Mucosa of stomach (tissue), 1 donor: ENCODE results near the gene RSPO3.

Source experiments
- H3K27me3 ChIP-seq: one replicate; pipeline ENCODE4 v1.7.0; 2013; ENCODE audit warnings: mild to moderate bottlenecking, low read length; ENCODE audit not compliant: control insufficient read depth, insufficient read depth
- H3K36me3 ChIP-seq: one replicate; pipeline ENCODE4 v1.7.0; 2013; ENCODE audit warnings: low read length; ENCODE audit not compliant: control insufficient read depth, insufficient read depth
- H3K4me1 ChIP-seq: one replicate; pipeline ENCODE4 v1.7.0; 2013; ENCODE audit warnings: mild to moderate bottlenecking, low read length; ENCODE audit not compliant: control insufficient read depth, insufficient read depth
- H3K4me3 ChIP-seq: one replicate; pipeline ENCODE4 v1.7.0; 2013; ENCODE audit warnings: low read length
- H3K9ac ChIP-seq: one replicate; pipeline ENCODE4 v1.7.0; 2013; ENCODE audit warnings: mild to moderate bottlenecking, low read length, moderate library complexity
- H3K9me3 ChIP-seq: one replicate; pipeline ENCODE4 v1.7.0; 2013; ENCODE audit warnings: mild to moderate bottlenecking, low read length, moderate library complexity; ENCODE audit not compliant: control insufficient read depth
- donor health status: Pancreatic carcinoma.

The RSPO3 gene

DNA sequence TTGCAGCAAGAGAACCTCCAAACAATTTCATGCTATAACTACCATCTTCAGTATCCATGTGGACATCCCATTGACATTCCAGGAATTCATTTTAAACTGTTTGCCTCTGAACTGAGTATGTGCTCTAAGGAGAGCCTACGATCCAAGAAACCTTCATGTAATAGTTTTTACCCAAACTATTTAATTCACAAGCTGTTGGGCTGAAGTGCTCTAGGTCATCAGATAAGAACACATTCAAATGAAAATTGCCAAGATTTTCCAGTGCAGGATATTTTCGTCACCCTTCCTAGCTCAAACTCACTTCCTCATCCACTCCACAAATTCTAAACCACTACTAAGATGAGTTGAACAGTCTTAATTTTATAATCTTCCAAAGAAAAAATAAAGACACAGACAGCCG, 12.8 kb downstream of the RSPO3 start:
- no peaks in the 10 kb centered on the region for H3K36me3 ChIP-seq
- H3K4me1 ChIP-seq: no peaks in the 10 kb centered on the region
- no peaks in the 10 kb centered on the region for H3K9me3 ChIP-seq
- H3K27me3 ChIP-seq: no peaks in the 10 kb centered on the region
- H3K9ac ChIP-seq: no peak overlapping the region
- no peak overlapping the region for H3K4me3 ChIP-seq

GRCh38 chr6:127131772-127132376, 13.4 kb downstream of the RSPO3 start:
- H3K9me3 ChIP-seq: no peaks in the 10 kb centered on the region
- H3K27me3 ChIP-seq: no peaks in the 10 kb centered on the region
- no peak overlapping the region for H3K4me3 ChIP-seq
- no peaks in the 10 kb centered on the region for H3K36me3 ChIP-seq
- H3K9ac ChIP-seq: no peak overlapping the region
- no peaks in the 10 kb centered on the region for H3K4me1 ChIP-seq

DNA sequence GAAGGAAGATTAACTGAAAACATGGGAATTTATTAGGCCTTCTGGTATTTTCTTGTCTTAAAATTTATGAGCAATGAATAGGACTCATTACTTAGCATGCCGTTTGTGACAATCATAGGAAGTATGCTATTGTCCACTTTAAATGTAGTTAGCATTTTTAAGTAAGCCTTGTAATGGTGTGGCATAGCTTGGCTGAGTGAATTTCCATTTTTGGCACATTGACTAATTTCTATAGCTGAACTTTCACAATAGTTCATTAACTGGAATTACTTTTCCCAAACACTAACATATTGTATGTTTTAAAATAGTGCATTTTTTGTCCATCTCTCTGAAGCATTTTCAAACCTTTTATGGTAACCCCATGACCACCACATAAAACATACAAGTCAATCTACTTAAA, 15.7 kb downstream of the RSPO3 start:
- H3K9me3 ChIP-seq: no peaks in the 10 kb centered on the region
- no peaks in the 10 kb centered on the region for H3K27me3 ChIP-seq
- no peaks in the 10 kb centered on the region for H3K4me1 ChIP-seq
- no peak overlapping the region for H3K4me3 ChIP-seq
- H3K36me3 ChIP-seq: no peaks in the 10 kb centered on the region
- no peak overlapping the region for H3K9ac ChIP-seq

DNA sequence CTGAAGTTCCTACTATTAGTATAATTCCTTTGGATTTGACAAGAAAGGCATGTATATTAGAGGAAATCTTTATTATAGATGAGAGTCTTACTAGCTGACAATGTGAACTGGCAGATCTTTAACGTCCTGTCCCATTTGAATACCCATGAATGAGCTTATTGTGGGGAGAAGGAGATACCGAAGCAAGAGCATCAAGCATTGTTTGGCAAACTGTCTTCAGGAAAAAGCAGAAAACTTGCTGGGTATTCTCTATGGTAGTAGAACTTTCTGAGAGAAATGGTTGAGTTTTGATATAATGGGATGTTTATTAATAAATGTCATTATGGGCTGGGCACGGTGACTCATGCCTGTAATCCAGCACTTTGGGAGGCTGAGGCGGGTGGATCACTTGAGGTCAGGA, 18.3 kb downstream of the RSPO3 start:
- H3K27me3 ChIP-seq: no peaks in the 10 kb centered on the region

DNA sequence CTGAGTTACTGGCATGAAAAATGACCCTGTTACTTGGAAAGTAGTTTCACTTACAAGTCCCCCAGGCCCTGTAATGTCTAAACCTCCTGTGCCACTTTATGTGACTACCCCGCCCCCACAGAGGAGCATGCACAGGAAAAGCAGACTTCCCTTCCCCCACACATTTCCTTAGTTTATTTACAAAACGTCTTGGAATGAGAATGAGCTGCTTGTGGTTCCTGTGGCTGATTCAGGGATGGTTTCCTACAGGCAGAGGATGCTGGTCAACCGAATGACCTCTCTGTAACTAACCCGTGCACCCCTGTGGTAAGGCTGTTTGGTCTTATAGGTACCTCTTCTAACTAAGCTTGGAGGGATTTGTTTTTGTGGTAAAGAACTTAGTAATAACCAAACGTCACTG, 28.5 kb downstream of the RSPO3 start:
- Histone ChIP-seq H3K27me3 (no peaks in the 10 kb centered on the region), H3K9me3 (no peaks in the 10 kb centered on the region), H3K4me3 (no peak overlapping the region), H3K36me3 (no peaks in the 10 kb centered on the region), H3K9ac (no peak overlapping the region), H3K4me1 (no peaks in the 10 kb centered on the region)

More for the DNA sequence above, 18.3 kb downstream of the RSPO3 start:
- Histone ChIP-seq H3K36me3 (no peaks in the 10 kb centered on the region), H3K4me1 (no peaks in the 10 kb centered on the region), H3K4me3 (no peak overlapping the region), H3K9me3 (no peaks in the 10 kb centered on the region), H3K9ac (no peak overlapping the region)

GRCh38 chr6:127147534-127147933, 29.1 kb downstream of the RSPO3 start:
- Histone ChIP-seq H3K9me3 (no peaks in the 10 kb centered on the region), H3K4me3 (no peak overlapping the region), H3K9ac (no peak overlapping the region), H3K36me3 (no peaks in the 10 kb centered on the region), H3K4me1 (no peaks in the 10 kb centered on the region), H3K27me3 (no peaks in the 10 kb centered on the region)

DNA sequence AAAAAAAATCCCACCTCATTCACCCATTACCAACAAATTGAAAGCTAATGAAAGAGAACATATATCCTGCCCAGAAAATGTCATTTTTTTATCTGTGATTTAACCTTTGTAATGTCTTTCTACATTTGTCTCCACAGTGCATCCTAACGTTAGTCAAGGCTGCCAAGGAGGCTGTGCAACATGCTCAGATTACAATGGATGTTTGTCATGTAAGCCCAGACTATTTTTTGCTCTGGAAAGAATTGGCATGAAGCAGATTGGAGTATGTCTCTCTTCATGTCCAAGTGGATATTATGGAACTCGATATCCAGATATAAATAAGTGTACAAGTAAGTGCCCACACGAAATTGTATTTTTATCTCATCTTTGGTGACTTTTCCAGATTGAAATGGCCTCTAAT, 30.0 kb downstream of the RSPO3 start:
- Histone ChIP-seq H3K27me3 (no peaks in the 10 kb centered on the region), H3K4me3 (no peak overlapping the region), H3K36me3 (no peaks in the 10 kb centered on the region), H3K4me1 (no peaks in the 10 kb centered on the region), H3K9ac (no peak overlapping the region), H3K9me3 (no peaks in the 10 kb centered on the region)

- Histone ChIP-seq H3K9ac (no peak overlapping the region), H3K27me3 (no peaks in the 10 kb centered on the region), H3K9me3 (no peaks in the 10 kb centered on the region), H3K36me3 (no peaks in the 10 kb centered on the region), H3K4me1 (no peaks in the 10 kb centered on the region), H3K4me3 (no peak overlapping the region)
These were observed 36.0 kb downstream of the RSPO3 start for GRCh38 chr6:127154509-127154908.

DNA sequence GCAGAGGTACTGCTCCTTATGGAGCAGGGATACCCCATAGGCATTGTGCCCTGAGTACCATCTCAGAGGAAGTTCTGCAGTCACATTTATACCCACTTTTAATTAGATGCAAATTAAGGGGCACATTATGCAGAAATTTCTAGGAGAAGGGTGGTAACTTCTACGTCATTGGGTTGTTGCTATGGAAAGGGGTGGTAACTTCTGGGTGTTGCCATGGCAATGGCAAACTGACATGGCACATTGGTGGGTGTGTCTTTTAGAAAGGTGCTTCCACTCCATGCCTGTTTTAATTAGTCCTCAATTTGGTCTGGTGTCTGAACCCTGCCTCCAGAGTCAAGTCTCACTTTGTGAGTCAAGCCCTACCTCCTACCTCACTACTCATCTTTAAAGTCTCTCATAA, 42.0 kb downstream of the RSPO3 start:
- H3K36me3 ChIP-seq: no peaks in the 10 kb centered on the region

GRCh38 chr6:127162836-127163235, 44.4 kb downstream of the RSPO3 start:
- no peaks in the 10 kb centered on the region for H3K27me3 ChIP-seq
- H3K4me3 ChIP-seq: no peak overlapping the region
- H3K36me3 ChIP-seq: no peaks in the 10 kb centered on the region
- no peak overlapping the region for H3K9ac ChIP-seq
- H3K4me1 ChIP-seq: no peaks in the 10 kb centered on the region
- no peaks in the 10 kb centered on the region for H3K9me3 ChIP-seq

More for the DNA sequence above, 42.0 kb downstream of the RSPO3 start:
- Histone ChIP-seq H3K4me1 (no peaks in the 10 kb centered on the region), H3K9ac (no peak overlapping the region), H3K4me3 (no peak overlapping the region), H3K9me3 (no peaks in the 10 kb centered on the region), H3K27me3 (no peaks in the 10 kb centered on the region)

DNA sequence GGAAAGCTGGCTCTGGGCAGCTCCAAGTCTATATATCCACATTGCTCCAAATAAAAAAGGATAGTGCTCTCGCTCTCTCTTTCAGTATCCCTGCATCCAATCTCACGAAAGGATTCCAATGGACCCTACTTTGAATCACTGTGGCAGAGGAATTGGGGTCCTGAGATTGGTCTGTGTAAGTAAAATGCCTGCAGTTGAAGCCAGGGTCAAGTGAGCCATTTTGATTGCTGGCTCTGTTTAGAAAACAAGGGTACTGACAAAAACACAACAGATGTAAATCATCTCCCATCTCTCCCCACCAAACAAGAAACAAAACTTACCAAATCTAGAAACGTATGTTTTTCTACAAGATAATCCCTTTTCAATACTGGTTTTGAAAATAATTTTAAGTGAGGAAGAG, 45.6 kb downstream of the RSPO3 start:
- no peak overlapping the region for H3K4me3 ChIP-seq
- no peaks in the 10 kb centered on the region for H3K9me3 ChIP-seq
- no peaks in the 10 kb centered on the region for H3K36me3 ChIP-seq
- H3K4me1 ChIP-seq: no peaks in the 10 kb centered on the region
- H3K9ac ChIP-seq: no peak overlapping the region
- no peaks in the 10 kb centered on the region for H3K27me3 ChIP-seq

- no peaks in the 10 kb centered on the region for H3K27me3 ChIP-seq
- no peaks in the 10 kb centered on the region for H3K9me3 ChIP-seq
- H3K36me3 ChIP-seq: no peaks in the 10 kb centered on the region
- H3K4me3 ChIP-seq: no peak overlapping the region
- no peak overlapping the region for H3K9ac ChIP-seq
- H3K4me1 ChIP-seq: no peaks in the 10 kb centered on the region
These were observed 46.1 kb downstream of the RSPO3 start for GRCh38 chr6:127164565-127164964.
